ENCODE results near the gene ME1.

DNA sequence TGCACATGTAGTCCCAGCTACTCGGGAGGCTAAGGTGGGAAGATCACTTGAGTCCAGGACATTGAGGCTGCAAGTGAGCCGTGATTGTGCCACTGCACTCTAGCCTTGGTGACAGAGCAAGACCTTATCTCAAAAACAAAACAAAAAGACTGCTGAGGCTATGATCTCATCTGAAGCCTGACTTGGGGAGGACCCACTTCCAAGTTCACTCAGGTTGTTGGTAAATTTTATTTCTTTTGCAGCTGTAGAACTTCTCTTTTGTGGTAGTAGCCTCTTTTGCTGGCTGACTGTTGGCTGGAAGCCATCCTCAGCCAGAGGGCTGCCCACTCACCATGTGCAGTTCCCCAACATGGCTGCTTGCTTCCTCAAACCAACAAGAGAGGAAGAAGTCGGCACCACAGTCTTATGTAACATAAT, 36.8 kb upstream of the ME1 start:
- TF ChIP-seq POLR2AphosphoS5 (IDR thresholded peaks at IDR 0.05), result no peak
- TF ChIP-seq, protein P1, sequence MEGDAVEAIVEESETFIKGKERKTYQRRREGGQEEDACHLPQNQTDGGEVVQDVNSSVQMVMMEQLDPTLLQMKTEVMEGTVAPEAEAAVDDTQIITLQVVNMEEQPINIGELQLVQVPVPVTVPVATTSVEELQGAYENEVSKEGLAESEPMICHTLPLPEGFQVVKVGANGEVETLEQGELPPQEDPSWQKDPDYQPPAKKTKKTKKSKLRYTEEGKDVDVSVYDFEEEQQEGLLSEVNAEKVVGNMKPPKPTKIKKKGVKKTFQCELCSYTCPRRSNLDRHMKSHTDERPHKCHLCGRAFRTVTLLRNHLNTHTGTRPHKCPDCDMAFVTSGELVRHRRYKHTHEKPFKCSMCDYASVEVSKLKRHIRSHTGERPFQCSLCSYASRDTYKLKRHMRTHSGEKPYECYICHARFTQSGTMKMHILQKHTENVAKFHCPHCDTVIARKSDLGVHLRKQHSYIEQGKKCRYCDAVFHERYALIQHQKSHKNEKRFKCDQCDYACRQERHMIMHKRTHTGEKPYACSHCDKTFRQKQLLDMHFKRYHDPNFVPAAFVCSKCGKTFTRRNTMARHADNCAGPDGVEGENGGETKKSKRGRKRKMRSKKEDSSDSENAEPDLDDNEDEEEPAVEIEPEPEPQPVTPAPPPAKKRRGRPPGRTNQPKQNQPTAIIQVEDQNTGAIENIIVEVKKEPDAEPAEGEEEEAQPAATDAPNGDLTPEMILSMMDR (IDR thresholded peaks at IDR 0.05), result no peak

All from breast epithelium (tissue), 3 donors.